ENCODE results near the gene BACH2.

Gene BACH2

GRCh38 chr6:90319044-90319443 is 22.4 kb upstream of the BACH2 start:
- H3K4me3 ChIP-seq (ENCODE audit: control insufficient read depth, low read depth, low read length), result no peak overlapping the region
- no peak for TF ChIP-seq CTCF (IDR thresholded peaks at IDR 0.05; ENCODE audit: control insufficient read depth, insufficient read depth, low read depth, low read length, missing control alignments)
- no peak for DNase-seq (ENCODE audit: low read depth)

DNA sequence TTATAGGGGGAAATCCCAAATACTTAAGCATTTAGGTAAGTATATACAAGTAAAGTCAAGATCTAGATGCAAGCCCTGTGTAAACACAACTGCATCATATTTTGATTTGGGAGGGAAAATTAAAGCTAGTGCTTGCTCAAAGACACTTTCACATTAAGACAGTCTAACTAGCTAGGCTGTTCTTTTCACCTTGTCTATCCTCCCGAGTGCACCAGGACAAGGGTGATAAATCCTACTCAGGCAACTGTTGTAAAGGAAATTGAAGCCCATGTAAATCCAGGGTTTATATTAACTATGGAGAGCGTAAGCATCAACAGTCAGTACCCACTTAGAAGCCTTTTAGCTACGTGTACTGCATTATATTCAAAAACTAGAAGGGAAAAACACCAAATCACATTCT is 19.3 kb upstream of the BACH2 start:
- no peak for TF ChIP-seq CTCF (IDR thresholded peaks at IDR 0.05; ENCODE audit: control insufficient read depth, insufficient read depth, low read depth, low read length, missing control alignments)
- no peak overlapping the region for H3K4me3 ChIP-seq (ENCODE audit: control insufficient read depth, low read depth, low read length)
- no peak for DNase-seq (ENCODE audit: low read depth)

- no peak for DNase-seq (ENCODE audit: low read depth)
- no peak overlapping the region for H3K4me3 ChIP-seq (ENCODE audit: control insufficient read depth, low read depth, low read length)
- no peak for TF ChIP-seq CTCF (IDR thresholded peaks at IDR 0.05; ENCODE audit: control insufficient read depth, insufficient read depth, low read depth, low read length, missing control alignments)
These were observed 18.8 kb upstream of the BACH2 start for GRCh38 chr6:90315354-90315950.

DNA sequence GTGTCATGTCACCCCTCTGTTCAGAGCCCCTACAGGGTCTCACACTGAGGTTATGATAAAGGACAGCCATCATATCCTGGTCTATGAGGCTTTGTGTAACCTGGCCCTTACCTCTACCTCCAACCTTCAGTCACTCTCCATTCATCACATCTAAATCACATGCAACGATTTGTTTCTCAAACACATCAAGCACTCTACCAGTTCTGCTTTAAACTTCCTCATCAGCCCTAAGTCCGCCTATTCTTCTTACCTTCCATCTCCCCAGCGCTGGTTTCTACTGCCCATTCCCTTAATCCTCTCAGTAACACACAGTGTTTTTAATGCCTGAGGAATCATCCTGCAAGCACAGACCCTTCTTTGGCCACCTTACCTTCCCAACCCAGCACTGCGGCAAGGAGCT is 17.9 kb upstream of the BACH2 start:
- no peak for TF ChIP-seq CTCF (IDR thresholded peaks at IDR 0.05; ENCODE audit: control insufficient read depth, insufficient read depth, low read depth, low read length, missing control alignments)
- no peak for DNase-seq (ENCODE audit: low read depth)
- no peak overlapping the region for H3K4me3 ChIP-seq (ENCODE audit: control insufficient read depth, low read depth, low read length)

GRCh38 chr6:90311569-90311968 is 14.9 kb upstream of the BACH2 start:
- DNase-seq (ENCODE audit: low read depth), result no peak
- H3K4me3 ChIP-seq (ENCODE audit: control insufficient read depth, low read depth, low read length), result no peak overlapping the region
- no peak for TF ChIP-seq CTCF (IDR thresholded peaks at IDR 0.05; ENCODE audit: control insufficient read depth, insufficient read depth, low read depth, low read length, missing control alignments)

GRCh38 chr6:90305800-90306448 is 9.3 kb upstream of the BACH2 start:
- H3K4me3 ChIP-seq (ENCODE audit: control insufficient read depth, low read depth, low read length), result no peak overlapping the region
- DNase-seq (ENCODE audit: low read depth), result no peak
- TF ChIP-seq CTCF (IDR thresholded peaks at IDR 0.05; ENCODE audit: control insufficient read depth, insufficient read depth, low read depth, low read length, missing control alignments), result no peak

All from AG09309 (cell line).